Bone marrow (tissue), 2 donors: Measurements from ENCODE around the gene KLF15.

Experiments used
- DNase-seq, 2 donors: peaks; one replicate each; lab custom pipeline; 2025; lab: John Stamatoyannopoulos, UW

KLF15 gene

DNA sequence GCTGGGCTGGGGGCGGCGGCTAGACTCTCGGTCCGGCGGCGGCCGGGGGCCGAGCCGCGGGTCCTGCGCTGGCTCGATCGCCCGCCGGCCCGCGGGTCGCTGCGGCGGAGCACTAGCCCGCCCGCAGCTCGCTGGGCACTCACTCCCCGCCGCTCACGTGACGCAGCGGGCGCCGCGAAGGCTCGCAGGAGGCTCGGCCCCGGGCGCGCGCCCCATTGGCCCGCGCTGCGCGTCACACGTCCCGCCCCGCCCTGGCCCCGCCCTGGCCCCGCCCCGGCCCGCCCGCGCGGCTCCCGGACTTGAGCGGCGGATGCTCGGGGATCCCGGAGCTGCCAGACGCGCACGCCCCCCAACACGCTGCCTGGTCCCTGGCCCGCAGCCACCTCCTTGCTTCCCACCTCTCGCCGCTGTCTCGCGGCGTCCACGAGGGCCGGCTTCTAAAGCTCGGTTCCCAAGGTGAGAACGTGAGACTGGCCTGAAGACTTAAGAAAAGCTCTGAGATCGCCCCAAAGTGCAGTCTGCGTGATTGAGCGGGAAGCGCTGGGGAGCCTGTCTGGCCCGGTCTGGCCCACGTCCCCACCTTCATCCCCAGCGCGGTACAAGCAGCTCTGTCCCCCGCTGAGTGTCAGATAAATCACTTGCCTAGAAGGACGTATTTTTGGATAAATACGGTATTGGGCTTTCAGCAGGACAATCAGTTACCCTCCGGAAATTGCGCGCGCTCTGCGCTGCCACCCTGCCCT is at the start of gene KLF15:
KLF15 (minus strand) TSS at position 114 of the 743 bp plus-strand sequence. CDS start 4,486 bp downstream, outside the sequence.
- peak in 1 of 2 donors; percentile 56 for DNase-seq

DNA sequence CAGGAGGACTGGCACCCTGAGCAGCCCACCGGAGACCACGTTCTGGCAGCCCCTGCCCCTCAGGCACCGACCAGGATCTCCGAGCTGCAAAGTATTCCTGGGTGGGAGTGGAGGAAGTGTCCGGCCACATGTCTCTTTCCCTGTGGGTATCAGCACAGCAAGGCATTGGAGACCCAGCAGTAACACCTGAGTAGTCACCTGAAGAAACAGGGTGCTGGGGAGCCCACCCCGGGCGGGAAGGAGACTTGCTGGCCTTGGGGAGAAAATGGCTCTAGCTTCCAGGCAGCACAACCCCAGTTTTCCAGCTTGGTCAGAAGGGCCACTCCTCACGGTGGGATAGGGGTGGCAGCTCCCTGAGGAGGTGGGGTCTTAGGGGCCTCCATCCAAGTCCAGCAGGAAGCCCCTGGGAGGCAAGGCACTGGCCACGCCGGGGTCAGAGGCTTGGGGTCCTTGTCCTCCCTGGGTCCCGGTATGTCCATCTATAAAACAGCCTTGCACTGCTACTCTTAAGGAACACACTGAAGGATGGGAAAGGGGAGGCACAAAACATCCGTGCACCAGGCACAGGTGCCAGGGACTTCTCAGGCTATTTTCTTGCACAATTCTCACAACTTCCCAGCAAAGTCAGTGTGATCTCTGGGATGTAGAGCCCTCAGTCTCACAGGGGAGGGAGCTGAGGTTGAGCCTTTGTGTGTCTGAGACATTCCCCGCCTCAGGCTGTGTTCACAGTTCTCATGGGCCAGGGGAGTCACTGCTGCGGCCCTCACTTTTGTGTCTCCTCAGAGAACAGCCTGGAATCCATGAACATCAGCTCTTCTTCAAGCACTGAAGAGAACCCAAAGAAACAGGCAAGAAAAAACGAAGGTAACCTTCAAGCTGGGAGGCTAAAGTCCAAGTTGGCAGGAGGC is 49.4 kb upstream of the KLF15 start:
- DNase-seq: no peak

DNA sequence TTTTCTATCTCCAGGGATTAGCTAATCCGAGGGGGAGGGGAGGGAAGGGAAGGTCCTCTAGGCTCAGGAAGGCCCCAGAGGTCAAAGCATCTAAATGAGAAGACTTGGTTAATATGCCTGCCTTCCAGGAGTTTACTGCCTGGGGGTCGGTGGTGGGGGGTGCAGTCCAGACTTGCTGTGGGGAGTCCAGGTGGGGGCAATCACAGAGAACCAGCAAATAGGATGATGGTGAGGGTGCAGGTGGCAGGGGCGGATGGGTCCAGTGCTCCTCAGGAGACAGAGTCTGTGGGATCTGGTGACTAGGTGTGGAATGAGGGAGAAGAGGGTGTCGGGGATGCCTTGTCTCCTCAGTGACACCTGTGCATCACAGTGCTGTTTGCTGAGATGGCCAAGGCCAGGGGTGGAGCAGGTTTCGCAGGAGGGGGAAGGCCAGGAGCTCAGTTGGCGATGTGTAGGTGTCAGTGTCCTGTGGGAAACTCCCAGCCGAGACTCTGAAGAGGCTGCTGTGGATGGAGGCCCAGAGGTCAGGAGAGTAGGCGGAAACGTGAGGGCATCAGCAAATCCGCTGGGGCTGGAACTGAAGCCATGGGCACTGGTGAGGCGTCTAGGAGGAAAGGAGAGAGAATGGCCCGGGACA is 45.6 kb upstream of the KLF15 start:
- DNase-seq: no peak

DNA sequence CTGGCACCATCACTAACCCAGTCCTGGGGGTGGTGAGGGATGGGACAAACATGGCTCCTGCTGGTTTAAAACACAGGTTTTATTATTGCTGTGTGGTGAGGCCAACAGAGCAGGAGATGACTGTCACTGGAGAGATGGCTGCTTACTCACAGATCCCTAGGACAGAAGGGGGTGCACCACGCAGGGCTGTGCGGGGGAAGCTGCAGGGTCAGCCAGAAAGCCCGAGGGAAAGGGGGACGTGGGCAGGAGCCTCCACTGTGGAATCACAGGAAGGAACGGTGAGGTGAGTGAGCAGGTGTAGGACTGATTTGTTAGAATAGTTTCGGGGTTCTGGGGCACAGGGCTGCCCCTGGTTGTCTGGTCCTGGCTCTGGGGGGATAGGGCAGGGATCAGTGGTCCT is 45.0 kb upstream of the KLF15 start:
- no peak for DNase-seq

DNA sequence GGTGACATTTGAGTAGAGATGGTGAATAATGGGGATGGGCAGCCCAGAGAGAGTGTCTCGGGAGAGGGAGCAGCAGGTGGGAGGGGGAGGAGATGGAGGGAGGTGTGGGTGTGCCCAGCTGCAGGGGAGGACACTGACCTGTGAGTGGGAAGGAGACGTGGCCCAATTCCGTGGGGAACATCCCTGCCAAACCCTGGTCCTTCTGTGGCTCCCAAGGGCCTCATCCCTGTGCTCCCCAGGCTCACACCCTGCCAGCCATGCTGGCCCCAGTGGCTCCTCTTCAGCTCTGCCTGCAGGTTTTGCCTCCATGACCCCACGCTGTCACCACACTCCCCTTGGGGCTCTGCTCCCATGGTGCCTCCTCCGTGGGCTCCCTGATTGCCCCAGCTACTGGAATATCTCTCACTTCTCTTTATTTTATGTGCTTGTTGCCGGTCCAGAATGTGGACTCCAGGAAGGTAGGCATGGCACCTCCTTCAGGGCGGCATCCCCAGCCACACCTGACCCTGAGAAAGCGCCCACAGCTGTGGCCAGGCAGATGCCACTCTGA is 44.5 kb upstream of the KLF15 start:
- no peak for DNase-seq

DNA sequence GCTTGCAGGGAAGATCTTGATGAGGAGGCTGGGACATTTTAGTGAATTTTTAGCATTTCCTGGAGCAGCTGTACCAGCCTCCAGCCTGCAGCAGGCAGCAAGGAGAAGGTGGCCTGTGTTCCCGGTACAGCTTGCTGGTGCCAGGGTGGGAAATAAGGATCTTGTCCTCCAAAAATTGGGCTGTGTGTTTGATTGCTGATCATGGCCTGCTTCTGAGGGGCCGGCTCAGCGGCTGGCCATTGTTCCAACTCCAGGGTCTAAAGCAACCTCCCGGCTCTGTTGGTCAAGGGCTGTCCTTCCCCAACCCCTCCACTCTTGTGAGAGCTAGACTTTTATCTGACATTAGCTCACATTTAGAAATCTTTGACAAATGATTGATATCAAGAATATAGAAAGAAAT is 42.5 kb upstream of the KLF15 start:
- no peak for DNase-seq

DNA sequence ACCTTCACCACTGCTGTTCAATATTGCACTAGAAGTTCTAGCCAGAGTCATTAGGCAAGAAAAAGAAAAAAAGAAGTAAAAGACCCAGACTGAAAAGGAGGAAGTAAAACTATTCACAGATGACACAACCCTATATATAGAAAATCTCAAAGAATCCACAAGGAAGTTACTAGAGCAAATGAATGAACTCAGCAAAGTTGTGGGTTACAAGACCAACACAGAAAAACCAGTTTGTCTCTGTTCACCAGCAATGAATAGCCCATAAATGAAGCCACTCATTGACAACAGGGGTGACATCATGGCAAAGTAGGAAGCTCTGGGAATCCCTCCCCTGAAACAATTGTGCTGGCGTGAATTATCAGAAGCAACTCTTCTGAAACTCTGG is 42.1 kb upstream of the KLF15 start:
- peak in 1 of 2 donors; percentile 8 for DNase-seq

DNA sequence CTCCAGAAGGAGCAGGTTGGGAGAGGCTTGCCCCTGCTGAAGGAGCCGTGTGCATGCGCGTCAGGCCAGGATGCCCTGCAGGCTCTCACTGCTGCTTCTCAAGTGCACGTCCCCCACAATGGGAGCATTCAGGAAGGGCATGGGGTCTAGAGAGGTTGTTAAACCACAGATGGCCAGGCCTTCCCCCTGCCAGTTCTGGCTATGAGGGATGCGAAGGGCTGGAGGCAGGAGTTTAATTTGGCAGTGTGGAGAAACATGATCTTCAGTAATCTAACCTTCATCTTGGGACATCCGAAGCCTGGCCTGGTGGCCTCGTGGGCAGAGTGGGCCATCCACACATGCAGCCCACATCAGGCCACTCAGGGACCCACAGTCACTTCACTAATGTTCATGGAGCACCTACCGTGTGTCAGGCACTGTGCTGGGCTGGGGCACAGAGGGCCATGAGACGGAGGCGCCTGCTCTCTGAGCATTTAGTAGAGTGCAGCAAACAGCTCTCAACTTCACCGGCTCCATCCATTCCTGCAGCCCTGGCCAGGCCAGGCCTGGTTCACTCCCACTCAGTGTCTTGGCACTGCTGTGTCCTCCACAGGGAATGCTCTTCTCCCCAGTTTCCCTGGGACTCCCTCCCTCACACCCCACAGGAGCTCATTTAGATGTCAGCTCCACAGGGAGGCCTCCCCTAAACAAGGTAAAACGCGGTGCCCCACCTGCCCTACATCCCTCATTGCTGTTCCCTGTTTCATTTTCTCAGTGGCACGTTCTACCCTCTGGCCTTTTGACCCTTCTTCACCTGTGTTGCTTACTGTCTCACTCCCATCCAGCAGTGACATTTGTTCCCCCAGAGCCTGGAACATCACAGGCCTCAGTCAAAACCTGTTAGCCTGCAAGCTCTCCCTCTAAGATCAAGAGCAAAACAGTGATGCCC is 41.5 kb upstream of the KLF15 start:
- no peak for DNase-seq

DNA sequence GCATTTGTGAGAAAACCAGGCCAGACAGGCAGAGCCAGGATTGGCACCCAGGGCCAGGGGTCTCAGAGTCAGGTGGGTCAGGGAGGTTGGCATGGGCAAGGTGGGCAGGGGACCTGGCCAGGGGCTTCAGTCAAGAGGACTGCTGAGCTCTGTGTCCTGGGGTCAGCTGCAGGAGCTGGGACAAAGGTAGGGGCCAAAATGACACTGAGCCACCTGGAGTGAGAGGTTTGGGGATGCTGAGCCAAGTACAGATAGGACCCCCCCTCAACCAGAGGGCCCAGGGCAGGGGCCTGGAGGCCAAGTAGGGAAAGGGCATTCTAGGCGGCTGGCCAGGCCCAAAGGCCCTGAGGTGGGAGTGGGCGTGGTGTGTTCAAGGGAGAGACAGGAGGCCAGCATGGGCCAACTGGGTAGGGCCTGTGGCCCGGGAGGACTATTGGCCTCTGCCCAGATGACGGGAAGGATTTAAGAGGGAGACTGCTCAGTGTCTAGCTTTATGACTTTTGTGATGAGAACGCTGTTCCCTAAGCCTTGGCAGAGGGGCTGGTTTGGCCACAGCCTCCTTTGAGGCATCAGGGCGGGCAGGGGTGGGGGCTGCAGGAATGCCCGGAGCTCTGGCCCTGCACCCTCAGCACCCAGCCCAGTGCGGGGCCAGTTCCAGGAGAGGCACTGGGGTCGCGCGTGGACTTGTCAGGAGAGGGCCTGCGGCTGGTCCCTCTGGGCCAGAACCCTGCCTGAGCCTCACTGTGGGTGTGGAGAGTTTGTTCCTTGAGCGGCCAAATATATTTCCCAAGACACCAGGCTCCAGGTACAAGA is 40.6 kb upstream of the KLF15 start:
- no peak for DNase-seq

DNA sequence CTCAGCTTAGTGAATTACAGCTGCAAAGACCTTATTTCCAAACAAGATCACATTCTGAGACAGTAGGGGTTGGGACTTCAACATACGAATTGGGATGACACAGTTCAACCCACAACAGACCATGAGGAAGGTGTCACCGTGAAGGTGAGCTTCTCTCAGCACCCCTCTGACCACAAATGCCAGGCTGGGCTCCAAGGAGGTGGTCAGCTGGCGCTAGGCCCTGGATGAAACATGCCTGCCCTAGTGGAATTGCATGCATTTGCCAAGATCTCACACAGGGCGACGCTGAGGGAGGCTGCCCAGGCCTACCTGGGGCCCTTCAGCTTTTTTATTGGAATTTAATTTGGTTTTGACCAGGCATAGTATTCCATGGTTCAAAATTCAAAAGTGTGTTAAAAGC is 39.3 kb upstream of the KLF15 start:
- no peak for DNase-seq

DNA sequence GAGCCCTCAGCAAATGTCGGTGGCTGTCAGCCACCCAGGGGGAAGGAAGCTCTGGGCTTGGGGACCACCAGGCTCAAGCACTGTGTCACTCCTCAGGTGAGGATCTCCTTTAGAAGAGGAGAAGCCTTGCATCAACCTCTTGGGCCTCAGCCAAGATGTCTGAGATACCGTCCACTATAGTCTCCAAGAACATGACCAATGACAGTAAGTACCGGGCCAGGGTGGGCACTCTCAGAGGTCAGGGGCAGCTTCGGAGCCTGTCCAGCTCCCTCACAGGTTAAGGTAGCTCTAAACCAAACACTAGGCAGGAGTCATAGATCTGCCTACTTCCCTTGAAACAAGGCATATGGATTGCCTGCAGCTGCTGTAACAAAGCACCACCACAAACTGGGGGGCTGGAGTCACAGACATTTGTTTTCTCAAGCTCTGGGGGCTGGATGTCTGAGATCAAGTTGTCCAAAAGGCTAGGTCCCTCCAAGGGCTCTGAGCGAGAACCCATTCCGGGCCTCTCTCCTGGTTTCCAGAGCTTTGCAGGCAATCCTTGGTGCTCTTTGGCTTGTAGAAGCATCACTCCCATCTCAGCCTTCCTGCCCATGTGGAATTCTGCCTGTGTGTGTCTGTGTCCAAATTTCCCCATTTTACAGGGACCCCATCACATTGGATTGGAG is 38.8 kb upstream of the KLF15 start:
- no peak for DNase-seq

DNA sequence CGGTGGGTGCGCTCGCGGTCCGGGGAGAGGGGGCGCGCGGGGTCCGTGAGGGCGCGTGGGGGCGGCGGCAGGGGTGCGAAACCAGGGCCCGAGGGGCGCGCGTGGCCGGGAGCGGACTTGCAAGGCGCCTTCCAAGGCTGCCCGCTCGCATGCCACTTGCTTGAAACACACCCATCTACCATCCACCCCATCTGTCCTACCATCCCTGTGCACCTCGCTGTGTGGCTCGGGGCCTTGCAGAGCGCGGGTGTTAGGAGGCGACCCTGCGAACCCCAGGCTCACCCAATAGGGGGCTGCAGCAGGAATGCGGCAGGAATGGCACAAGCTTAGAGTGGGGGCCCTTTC is 37.7 kb upstream of the KLF15 start:
- no peak for DNase-seq

DNA sequence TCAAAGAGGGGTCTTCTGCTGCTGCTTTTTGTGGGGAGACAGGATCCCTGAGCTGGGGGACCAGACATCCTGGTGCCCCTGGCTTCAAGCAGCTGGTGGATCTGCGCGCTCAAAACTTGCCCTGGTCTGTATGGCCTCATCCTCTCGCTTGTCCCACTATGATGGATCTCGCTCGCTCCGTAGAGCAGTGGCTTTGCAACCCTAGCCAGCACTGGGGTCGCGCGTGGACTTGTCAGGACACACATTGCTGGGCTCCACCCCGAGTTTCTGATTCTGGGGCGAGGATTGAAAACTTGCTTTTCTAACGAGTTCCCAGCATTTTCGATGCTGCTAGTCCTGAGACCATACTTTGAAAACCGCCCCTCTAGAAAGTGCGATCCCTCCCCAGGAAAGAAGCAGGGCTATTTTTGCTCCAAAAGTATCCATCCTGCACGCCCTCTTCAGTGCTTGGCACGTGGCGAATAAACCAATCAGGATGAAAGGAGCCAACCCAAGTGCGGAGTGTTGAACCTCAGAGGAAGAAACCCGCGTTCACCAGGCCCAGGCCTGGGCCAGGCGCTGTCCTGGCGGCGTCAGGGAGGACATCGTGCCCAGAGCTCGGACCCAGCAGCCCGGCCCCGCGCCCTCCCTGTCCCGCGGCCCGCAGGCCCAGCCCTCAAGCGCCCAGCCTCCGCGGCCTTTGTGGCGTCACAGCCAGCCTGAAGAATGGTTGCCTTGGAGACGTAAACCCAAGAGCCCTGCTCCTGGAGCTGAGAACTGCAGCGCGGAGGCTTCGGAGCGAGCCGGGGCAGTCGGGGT is 37.2 kb upstream of the KLF15 start, which contains the start of gene CFAP100:
CFAP100 (plus strand) TSS at position 731 of the 798 bp plus-strand sequence. CDS start 1,092 bp downstream, outside the sequence.
- no peak for DNase-seq

DNA sequence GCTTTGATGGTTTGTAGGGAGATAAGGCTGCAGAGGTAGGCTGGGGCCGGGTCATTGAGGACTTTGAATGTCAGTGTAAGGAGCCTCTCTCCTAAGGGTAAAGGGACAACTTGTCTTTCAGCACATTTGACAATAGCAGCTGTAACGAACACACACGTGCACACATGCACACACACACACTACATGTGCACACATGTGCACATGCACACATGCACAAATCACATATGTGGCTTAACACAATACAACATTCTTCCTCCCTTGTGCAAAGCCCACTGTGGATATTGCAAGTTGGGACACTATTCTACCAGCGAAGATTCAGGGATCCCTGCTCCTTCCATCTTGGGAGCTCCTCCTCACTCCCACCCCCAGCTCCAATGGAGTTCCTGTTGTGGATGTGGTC is 36.4 kb upstream of the KLF15 start:
- DNase-seq: no peak

DNA sequence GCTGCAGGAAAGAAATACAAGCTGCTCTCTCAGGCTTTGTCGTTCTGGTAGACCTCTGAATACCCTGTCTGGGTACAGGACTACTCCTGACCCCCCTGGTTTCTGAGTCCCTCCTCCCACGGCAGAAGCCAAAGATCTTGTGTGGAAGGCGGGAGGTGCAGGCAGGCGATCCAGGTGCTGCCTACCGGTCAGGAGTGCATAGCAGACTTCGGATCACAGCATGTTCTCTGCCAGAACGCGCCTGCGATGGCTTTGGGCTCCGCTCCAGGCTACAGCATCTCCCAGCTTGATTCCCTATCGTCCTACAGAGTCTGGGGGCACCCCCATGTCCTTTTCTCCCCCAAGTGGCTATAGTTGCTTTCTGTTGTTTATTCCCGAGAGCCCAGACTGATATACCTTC is 35.0 kb upstream of the KLF15 start:
- no peak for DNase-seq

DNA sequence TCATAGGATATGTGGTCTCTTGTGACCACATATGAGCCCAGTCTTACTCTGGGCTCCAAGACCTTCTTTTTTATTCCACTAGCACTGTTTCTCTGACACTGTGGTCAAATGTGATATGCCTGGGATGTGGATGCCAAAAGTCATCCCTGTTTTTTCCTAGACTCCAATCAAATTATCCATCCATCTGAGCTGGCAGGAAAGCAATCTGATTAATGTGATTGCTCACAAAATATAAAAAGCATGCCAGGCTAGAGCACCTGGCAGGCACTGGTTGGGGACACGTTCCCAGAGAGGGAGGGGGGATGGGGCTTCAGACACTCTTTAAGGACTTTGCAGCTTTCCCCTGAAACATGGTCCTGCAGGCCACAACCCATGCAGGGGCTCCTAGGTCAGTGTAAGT is 34.4 kb upstream of the KLF15 start:
- DNase-seq: no peak

DNA sequence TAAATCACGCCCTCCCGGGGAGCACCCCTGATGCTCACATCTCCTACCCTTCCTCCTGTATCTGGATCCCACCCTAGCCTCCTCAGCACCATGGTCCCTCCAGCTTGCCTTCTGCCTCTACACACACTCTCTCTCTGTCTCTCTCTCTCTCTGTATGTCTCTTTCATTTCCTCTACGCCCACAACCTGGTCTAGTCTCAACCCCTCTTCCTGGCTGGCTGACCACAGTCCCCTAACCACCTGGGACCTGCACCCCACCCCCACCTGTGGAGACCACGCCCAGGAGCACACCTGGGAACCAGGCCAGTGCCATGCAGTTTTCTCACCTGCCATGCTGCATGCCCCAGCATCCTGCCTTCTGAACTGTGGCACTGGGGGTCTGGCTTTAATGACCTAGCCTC is 33.5 kb upstream of the KLF15 start:
- DNase-seq: no peak

DNA sequence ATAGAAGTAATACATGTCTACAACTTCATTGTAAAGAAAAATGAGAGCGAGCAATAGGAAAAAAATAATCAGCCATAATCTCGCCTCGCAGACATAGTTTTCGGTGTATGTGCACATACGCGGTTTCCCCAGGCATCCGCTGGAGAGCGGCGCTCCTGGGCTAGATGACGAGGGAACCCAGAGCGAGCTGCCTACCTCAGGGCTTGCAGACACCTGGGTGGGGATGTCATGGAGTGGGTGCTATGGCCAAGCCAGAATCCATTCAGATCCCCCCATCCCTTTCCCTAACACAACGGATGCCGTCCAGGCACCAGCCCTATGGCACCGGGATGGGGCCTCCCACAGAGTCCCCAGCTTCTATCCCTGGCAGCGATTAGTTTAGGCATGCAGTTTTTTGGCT is 33.0 kb upstream of the KLF15 start:
- no peak for DNase-seq

DNA sequence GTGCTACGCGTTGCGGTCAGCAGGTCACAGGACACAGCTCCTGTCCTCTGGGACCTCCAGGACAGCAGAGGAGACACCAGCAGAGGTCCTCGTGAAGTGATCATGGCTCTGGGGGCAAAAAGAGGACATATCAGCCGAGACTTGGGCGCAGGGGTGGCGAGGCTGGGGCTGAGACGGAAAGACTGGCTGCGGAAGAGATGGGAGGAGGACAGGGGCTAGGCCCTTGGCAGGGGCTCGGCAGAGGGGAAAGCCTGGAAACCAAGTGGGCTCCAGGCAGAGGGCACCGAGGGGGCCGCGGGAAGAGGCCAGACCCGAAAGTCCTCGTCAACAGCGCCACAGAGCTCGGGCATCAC is 32.6 kb upstream of the KLF15 start:
- no peak for DNase-seq
